HUES48 (cell line): ENCODE measurements around the gene OTUD7B.

Experiments
- H3K27ac ChIP-seq: one replicate; pipeline ENCODE4 v1.7.0; 2013; ENCODE audit warnings: low read depth, low read length, inconsistent platforms
- H3K27me3 ChIP-seq: 2 replicates; pipeline ENCODE4 v1.6.1; 2013; ENCODE audit warnings: mild to moderate bottlenecking, low read length; ENCODE audit not compliant: control insufficient read depth, insufficient read depth
- H3K36me3 ChIP-seq: 2 replicates; pipeline ENCODE4 v1.6.1; 2013; ENCODE audit warnings: low read length; ENCODE audit not compliant: control insufficient read depth, insufficient read depth
- H3K4me1 ChIP-seq: 2 replicates; pipeline ENCODE4 v1.6.1; 2013; ENCODE audit warnings: mild to moderate bottlenecking, low read length; ENCODE audit not compliant: control insufficient read depth, insufficient read depth
- H3K4me3 ChIP-seq: 2 replicates; pipeline ENCODE4 v1.5.1; 2013; ENCODE audit warnings: mild to moderate bottlenecking, low read depth, low read length
- H3K9ac ChIP-seq: 2 replicates; pipeline ENCODE4 v1.6.1; 2013; ENCODE audit warnings: mild to moderate bottlenecking, low read depth, low read length, moderate library complexity
- H3K9me3 ChIP-seq: 2 replicates; pipeline ENCODE4 v1.6.1; 2013; ENCODE audit warnings: low read length; ENCODE audit not compliant: control insufficient read depth, insufficient read depth

OTUD7B gene

DNA sequence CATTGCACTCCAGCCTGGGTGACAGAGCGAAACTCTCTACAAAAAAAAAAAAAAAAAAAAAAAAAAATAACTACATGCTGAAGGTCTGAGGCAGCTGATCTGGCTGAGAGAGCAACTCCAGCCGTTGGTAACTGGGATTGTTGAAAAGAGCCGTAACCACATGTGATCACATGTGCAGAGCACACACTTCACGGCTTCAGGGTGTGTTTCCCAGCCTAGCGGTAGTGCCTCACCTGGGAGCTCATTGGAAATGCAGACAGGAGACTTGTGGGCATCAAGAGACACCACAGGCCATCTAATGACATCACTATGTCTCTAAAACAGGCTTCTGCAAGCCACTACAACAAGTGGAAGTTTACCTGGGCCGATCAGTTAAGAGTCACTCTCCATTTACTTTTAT lies 11.8 kb upstream of the OTUD7B start:
- Histone ChIP-seq H3K4me1 (peaks cover 7% of the 10 kb centered on the region; the same call in 1 of the 2 replicates), H3K36me3 (no peaks in the 10 kb centered on the region), H3K9ac (no peak overlapping the region), H3K9me3 (no peaks in the 10 kb centered on the region), H3K27me3 (no peaks in the 10 kb centered on the region), H3K27ac (no peak overlapping the region), H3K4me3 (no peak overlapping the region)

DNA sequence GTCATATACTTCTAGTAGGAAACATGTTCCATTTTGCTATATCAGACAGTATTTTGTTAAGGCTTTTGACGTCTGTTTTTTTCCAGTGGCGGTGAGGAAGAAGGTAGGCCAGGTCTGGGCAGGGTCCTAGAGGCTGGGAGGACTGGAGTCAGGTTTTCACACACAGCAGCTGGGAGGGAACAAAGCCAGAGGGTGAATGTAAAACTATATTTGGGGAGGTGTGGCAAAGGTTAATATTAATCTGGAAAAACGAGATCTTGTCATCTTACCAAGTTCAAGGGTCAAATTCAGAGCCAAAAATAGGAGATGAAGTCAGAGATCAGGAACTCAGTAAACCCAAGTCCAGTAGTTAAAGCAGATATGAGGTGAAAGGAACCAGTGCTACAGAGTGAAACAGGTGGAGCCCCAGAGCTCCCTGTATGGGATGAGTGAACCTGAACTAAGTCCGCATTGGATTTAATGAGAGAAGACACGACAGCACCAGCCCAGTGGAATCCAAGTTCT lies 10.7 kb upstream of the OTUD7B start:
- Histone ChIP-seq H3K9ac (no peak overlapping the region), H3K27ac (no peak overlapping the region), H3K4me3 (no peak overlapping the region), H3K4me1 (peaks cover 7% of the 10 kb centered on the region), H3K9me3 (no peaks in the 10 kb centered on the region), H3K27me3 (no peaks in the 10 kb centered on the region), H3K36me3 (no peaks in the 10 kb centered on the region)

DNA sequence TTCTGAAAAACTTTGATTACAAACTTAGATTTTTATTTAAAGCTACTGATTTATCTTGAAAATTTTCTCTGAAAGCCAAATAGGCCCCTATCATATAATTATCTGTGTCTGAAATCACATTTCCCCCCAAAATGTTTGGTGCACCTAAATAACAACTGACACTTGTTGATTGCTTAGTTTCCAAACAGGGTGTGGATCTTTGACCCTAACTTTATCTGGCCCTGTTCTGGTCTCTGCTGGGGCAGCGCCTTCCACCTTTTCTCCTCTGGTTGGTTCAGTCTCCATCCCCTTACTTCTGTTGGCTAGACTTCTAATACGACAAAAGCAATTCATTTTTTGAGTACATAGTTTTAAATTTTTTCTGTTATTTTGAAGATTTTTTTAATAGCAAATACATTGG lies 10.2 kb upstream of the OTUD7B start:
- H3K27me3 ChIP-seq, result no peaks in the 10 kb centered on the region
- H3K4me1 ChIP-seq, result peaks cover 7% of the 10 kb centered on the region
- no peaks in the 10 kb centered on the region for H3K36me3 ChIP-seq
- H3K9me3 ChIP-seq, result no peaks in the 10 kb centered on the region
- H3K4me3 ChIP-seq, result no peak overlapping the region
- no peak overlapping the region for H3K27ac ChIP-seq
- H3K9ac ChIP-seq, result no peak overlapping the region

DNA sequence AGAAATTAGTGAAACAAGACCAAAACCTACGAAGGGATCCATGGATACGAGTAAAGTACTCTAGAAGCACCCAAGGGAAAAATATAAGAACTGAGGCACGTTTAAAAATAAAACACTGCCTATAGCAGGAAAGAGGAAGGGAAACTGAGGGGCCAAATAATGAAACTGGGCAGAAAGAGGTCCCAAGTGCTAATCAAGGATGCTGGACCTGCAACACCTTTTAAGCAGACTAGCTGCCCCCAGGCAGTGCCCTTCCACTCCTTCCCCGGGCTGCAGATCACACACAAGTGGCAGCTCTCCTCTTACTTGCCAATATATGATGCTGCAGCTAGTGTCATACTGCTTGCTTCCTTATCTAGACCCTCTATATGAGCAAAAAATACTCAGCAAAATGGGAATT lies 7.6 kb upstream of the OTUD7B start:
- Histone ChIP-seq H3K27ac (no peak overlapping the region), H3K4me3 (no peak overlapping the region), H3K36me3 (no peaks in the 10 kb centered on the region), H3K27me3 (no peaks in the 10 kb centered on the region), H3K9me3 (no peaks in the 10 kb centered on the region), H3K9ac (no peak overlapping the region), H3K4me1 (peaks cover 7% of the 10 kb centered on the region)

DNA sequence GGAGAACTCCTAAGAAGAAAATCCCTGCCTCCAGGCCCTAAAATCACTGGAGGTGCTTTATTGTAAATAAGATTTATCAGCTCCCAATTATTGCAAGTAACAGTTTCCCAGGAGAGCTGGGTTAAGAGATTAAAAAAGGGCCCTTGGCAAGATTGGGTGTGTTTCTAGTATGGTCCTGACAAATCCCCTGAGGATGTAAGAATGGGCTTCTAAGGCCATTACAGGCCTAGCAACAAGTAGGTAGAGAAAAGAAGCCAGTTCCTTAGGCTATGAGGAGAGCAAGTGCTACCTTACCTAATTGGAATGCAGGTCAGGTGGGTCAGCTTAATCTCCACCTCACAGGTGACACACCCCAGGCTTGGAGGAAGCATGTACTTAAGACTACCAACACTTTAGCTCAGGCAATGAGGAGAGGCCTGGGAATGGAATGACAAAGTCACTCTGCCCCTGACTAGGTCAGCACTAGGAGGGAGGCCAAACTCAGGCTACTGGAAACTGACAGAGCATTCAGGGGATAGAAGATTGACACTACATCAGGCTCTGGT lies 6.8 kb upstream of the OTUD7B start:
- H3K4me3 ChIP-seq, result no peak overlapping the region
- H3K4me1 ChIP-seq, result peaks cover 3% of the 10 kb centered on the region
- no peak overlapping the region for H3K9ac ChIP-seq
- H3K27me3 ChIP-seq, result no peaks in the 10 kb centered on the region
- peak overlapping the region; percentile 40 for H3K27ac ChIP-seq
- no peaks in the 10 kb centered on the region for H3K9me3 ChIP-seq
- no peaks in the 10 kb centered on the region for H3K36me3 ChIP-seq

DNA sequence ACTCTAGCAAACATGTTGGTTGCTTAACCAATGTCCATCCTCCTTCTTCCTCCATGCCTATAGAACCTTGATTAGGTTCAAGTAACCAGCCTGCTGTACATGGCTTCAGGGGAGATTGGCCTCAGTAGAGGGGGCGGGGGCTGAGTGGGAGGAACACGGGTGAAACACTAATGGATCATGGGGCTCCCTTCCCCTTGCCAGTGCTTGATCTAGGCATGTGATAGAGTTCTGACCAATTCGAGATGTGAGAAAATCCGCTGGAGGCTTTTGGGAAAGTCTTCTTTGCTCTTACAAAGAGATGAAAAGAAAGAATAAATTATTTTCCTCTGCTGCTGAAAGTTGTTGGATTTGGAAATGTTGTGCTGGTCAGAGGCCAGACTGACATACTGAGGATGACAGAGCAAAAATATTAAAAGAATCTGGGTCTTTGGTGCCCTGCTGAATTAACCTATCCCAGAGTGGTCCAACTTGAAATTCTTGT lies 5.2 kb upstream of the OTUD7B start:
- H3K4me1 ChIP-seq, result peaks cover 13% of the 10 kb centered on the region
- no peaks in the 10 kb centered on the region for H3K9me3 ChIP-seq
- H3K36me3 ChIP-seq, result no peaks in the 10 kb centered on the region
- H3K9ac ChIP-seq, result no peak overlapping the region
- H3K27ac ChIP-seq, result no peak overlapping the region
- no peaks in the 10 kb centered on the region for H3K27me3 ChIP-seq
- no peak overlapping the region for H3K4me3 ChIP-seq

DNA sequence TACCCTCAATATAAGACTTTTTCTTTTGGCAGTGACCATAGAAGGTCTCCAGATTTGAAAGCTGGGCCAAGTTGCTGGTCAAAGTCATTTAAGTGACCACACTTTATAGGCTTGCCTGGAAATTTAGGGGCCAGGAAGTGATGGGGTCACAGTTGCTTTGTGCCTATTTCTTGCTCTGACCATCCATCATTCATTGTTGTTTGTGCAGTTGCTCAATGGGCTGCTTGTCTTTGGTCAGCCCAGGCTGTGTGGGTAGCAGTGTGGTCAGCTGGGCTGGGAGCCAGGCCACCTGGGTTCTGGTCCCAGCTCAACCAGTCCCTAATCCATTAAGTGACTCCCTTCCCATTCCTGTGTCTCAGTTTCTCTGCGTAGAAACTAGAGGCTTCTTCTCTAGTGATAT lies 2.1 kb upstream of the OTUD7B start:
- H3K4me1 ChIP-seq, result peaks cover 23% of the 10 kb centered on the region
- no peaks in the 10 kb centered on the region for H3K36me3 ChIP-seq
- no peak overlapping the region for H3K4me3 ChIP-seq
- no peak overlapping the region for H3K9ac ChIP-seq
- no peaks in the 10 kb centered on the region for H3K9me3 ChIP-seq
- H3K27me3 ChIP-seq, result no peaks in the 10 kb centered on the region
- H3K27ac ChIP-seq, result no peak overlapping the region

DNA sequence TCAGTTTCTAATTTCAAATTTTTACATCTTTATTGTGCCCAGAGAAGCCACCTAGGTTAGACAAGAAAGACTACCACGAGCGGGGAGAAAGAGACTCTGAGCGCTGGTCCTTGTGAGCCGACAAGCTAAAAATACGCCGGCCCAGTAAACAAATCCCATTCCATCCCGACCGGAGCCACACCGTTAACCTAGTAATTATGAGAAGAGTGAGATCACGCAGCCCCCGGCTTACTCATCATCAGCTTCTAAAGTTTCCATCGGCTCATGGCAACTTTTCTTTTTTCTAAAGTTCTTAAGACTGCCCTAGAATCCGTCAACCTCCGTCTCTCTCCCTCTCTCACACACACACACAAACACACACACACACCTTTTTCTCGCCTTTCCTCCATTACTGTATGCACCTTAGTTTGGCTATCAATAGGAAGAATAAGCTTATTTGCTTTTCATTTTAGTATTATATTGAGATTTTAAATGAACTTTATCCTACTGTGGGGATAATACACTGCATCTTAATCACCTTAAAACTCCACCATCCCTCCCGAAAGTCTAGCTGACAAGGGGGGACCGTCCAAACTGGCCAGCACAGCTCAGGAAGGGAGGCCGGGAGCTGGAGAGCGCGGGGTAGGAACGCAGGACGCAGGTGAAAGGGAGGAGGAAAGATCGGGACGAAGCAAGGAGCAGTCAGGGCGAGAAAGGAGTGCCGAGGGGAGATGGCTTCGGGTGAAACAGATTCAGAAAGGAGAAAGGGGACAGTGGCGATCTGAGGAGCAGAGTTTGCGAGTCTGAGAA lies 728 bp downstream of the OTUD7B start:
- Histone ChIP-seq H3K27ac (peak overlapping the region; percentile 97), H3K9ac (peak overlapping the region; percentile 78), H3K4me3 (peak overlapping the region; percentile 77), H3K4me1 (peaks cover 26% of the 10 kb centered on the region; the same call in 1 of the 2 replicates), H3K36me3 (peaks cover 15% of the 10 kb centered on the region; the same call in 1 of the 2 replicates), H3K9me3 (no peaks in the 10 kb centered on the region), H3K27me3 (no peaks in the 10 kb centered on the region)

DNA sequence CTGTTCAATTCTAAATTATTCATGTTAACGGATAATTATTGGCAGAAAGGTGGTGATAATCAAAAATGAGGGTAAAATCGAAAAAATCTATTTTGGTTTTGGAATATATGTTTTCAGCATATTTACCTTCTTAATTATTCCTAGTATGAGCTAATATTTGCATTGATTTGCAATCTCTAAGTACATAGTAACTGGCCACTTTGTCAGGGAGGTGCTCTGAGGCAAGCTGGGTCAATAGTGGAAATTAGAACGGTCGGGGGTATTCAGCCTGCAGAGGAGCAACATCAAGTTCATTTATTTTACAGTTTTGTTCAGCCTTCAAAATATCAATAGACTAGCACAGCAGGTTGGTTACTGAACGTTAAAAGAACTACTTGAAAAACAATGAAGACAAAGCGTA lies 1.8 kb downstream of the OTUD7B start:
- Histone ChIP-seq H3K4me3 (peak overlapping the region; percentile 77), H3K27ac (no peak overlapping the region), H3K9me3 (no peaks in the 10 kb centered on the region), H3K36me3 (peaks cover 19% of the 10 kb centered on the region), H3K9ac (peak overlapping the region; percentile 78; the same call in 1 of the 2 replicates), H3K4me1 (peaks cover 26% of the 10 kb centered on the region; the same call in 1 of the 2 replicates), H3K27me3 (no peaks in the 10 kb centered on the region)

DNA sequence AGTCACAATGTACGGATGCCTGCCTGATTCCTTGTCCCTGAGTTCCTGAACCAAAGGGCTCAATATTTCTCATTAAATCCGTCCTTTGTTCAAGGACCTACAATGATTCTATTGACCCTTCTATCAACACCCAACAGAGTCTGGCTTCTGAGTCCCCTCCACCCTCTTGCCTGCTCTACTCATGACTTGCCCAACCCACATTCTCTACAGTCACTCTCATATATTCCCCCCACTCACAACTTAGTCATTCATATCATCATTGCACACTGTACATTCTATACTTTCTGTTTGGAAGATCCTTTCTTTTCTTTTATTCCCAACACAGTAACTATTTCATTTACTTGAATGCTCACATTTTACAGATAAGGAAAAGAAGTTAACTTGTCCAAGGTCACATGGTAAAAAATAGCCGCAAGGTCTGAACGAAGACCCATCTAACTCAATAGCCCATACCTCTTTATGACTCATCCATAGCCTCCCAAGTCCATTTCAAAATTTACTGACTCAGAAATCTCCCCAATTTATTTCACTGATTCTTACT lies 3.6 kb downstream of the OTUD7B start:
- Histone ChIP-seq H3K4me3 (no peak overlapping the region), H3K9me3 (no peaks in the 10 kb centered on the region), H3K4me1 (peaks cover 29% of the 10 kb centered on the region; the same call in 1 of the 2 replicates), H3K9ac (no peak overlapping the region), H3K27ac (no peak overlapping the region), H3K36me3 (peaks cover 29% of the 10 kb centered on the region), H3K27me3 (no peaks in the 10 kb centered on the region)

DNA sequence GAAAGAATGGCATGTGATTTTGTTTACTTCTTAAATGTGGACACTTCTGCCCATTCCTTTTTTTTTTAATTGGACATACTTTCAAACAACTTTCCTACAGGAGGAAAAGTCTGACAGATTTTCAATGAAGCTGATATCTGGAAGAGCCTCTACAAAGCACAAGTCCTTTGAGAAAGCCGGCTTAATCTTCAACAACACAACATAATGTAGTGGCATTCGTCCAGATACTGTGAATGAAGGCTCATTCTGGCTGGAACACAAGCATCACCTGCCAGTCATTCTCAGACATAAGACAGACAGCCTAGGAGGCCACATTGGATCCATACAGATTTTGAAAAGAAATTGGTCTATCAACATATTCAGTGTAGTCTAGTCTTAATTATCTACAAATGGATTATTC lies 4.9 kb downstream of the OTUD7B start:
- Histone ChIP-seq H3K4me3 (no peak overlapping the region), H3K27ac (no peak overlapping the region)

More for the DNA sequence above, 4.9 kb downstream of the OTUD7B start:
- Histone ChIP-seq H3K9me3 (no peaks in the 10 kb centered on the region), H3K36me3 (peaks cover 34% of the 10 kb centered on the region), H3K4me1 (peaks cover 18% of the 10 kb centered on the region; the same call in 1 of the 2 replicates), H3K9ac (no peak overlapping the region), H3K27me3 (no peaks in the 10 kb centered on the region)
